WTC11 (cell line): ENCODE results near the gene BICDL2. TPM values are rescaled to one million over a fixed set of nuclear protein-coding genes. Genes with fewer than 3 reads are reported as not detected.

Experiments used
- ATAC-seq: fragments of 200-7000 bp; cut with Tn5 transposase; 2 replicates; pipeline ENCODE4 v1.10.0; 2021; ENCODE audit warnings: mild to moderate bottlenecking, moderate library complexity
- Bru-seq: library from RNA; stranded (reverse); fragments of 400-500 nt; gene quantifications from one replicate; lab custom pipeline; 2021; lab: Mats Ljungman, UMichigan
- CTCF ChIA-PET: fragments of 300-600 bp; sonication (Branson Sonifier 250); formaldehyde crosslinking; loops from one replicate; lab custom pipeline; 2021; ENCODE audit warnings: antibody characterized with exemption; lab: Charles Lee
- POLR2A ChIA-PET: fragments of 350-600 bp; sonication (Branson Sonifier 250); formaldehyde crosslinking; loops from one replicate; lab custom pipeline; 2021; ENCODE audit warnings: antibody characterized with exemption; lab: Charles Lee
- DNase-seq: peaks from one replicate; pipeline ENCODE4 v3.0.0; 2021; ENCODE audit warnings: low spot score
- H3K27ac Mint-ChIP-seq: 2 replicates; pipeline ENCODE4 v1.8.0; 2021; ENCODE audit warnings: mixed read lengths
- H3K27me3 Mint-ChIP-seq: 2 replicates; pipeline ENCODE4 v1.8.0; 2021; ENCODE audit warnings: low read depth, mild to moderate bottlenecking, moderate library complexity, mixed read lengths
- H3K36me3 Mint-ChIP-seq: 2 replicates; pipeline ENCODE4 v1.8.0; 2021; ENCODE audit warnings: mixed read lengths
- H3K4me1 Mint-ChIP-seq: 2 replicates; pipeline ENCODE4 v1.8.0; 2022; ENCODE audit warnings: mixed read lengths
- H3K4me3 Mint-ChIP-seq: 2 replicates; pipeline ENCODE4 v1.8.0; 2021; ENCODE audit warnings: mild to moderate bottlenecking, moderate library complexity, mixed read lengths
- H3K9me3 Mint-ChIP-seq: 2 replicates; pipeline ENCODE4 v1.8.0; 2021; ENCODE audit warnings: mixed read lengths
- ETV6 ChIP-seq: sonication (generic); formaldehyde crosslinking; IDR thresholded peaks from 2 replicates; pipeline ENCODE4 v1.8.1; 2022; ENCODE audit warnings: mild to moderate bottlenecking, missing genetic modification reagents
- GABPB1 ChIP-seq: sonication (generic); formaldehyde crosslinking; IDR thresholded peaks from 2 replicates; pipeline ENCODE4 v1.8.1; 2023; ENCODE audit warnings: mild to moderate bottlenecking, missing genetic modification reagents
- IRF2 ChIP-seq: sonication (generic); formaldehyde crosslinking; IDR thresholded peaks from 2 replicates; pipeline ENCODE4 v1.8.0; 2022; ENCODE audit warnings: low read depth, missing genetic modification reagents, borderline replicate concordance
- MXD4 ChIP-seq: fragments of 250-450 bp; sonication (Bioruptor Pico); IDR thresholded peaks from 2 replicates; pipeline ENCODE4 v1.8.0; 2021; ENCODE audit warnings: mild to moderate bottlenecking, moderate library complexity, borderline replicate concordance
- NFYB ChIP-seq: sonication (generic); formaldehyde crosslinking; conservative IDR thresholded peaks from 2 replicates; pipeline ENCODE4 v1.8.0; 2022; ENCODE audit warnings: low read depth, missing genetic modification reagents
- NR3C1 ChIP-seq: sonication (generic); formaldehyde crosslinking; conservative IDR thresholded peaks from 2 replicates; pipeline ENCODE4 v1.8.1; 2023; ENCODE audit warnings: low read depth, mild to moderate bottlenecking, missing genetic modification reagents
- OVOL2 ChIP-seq: fragments of 250-450 bp; sonication (Bioruptor Pico); IDR thresholded peaks from 2 replicates; pipeline ENCODE4 v1.9.0; 2021; ENCODE audit warnings: mild to moderate bottlenecking, borderline replicate concordance
- PRRX2 ChIP-seq: fragments of 250-450 bp; sonication (Bioruptor Pico); IDR thresholded peaks from 2 replicates; pipeline ENCODE4 v1.8.0; 2021; ENCODE audit warnings: mild to moderate bottlenecking
- RORB ChIP-seq: fragments of 250-450 bp; sonication (Bioruptor Pico); IDR thresholded peaks from 2 replicates; pipeline ENCODE4 v1.9.0; 2021; ENCODE audit warnings: mild to moderate bottlenecking
- SMAD4 ChIP-seq: sonication (generic); formaldehyde crosslinking; IDR thresholded peaks from 2 replicates; pipeline ENCODE4 v1.8.0; 2022; ENCODE audit warnings: mild to moderate bottlenecking, missing genetic modification reagents
- SP1 ChIP-seq: sonication (generic); formaldehyde crosslinking; conservative IDR thresholded peaks from 2 replicates; pipeline ENCODE4 v1.8.1; 2022; ENCODE audit warnings: missing genetic modification reagents
- TP53 ChIP-seq: sonication (generic); formaldehyde crosslinking; IDR thresholded peaks from 2 replicates; pipeline ENCODE4 v1.8.1; 2023; ENCODE audit warnings: mild to moderate bottlenecking, missing genetic modification reagents
- ZNF121 ChIP-seq: sonication (generic); formaldehyde crosslinking; IDR thresholded peaks from 2 replicates; pipeline ENCODE4 v1.8.0; 2023; ENCODE audit warnings: missing genetic modification reagents
- ZNF396 ChIP-seq: fragments of 250-450 bp; sonication (Bioruptor Pico); IDR thresholded peaks from 2 replicates; pipeline ENCODE4 v1.8.0; 2021; ENCODE audit warnings: mild to moderate bottlenecking, moderate library complexity, borderline replicate concordance
- long read RNA-seq, 3 experiments: library from RNA in 1 of 3; library from capped mRNA in 1 of 3; library from polyadenylated mRNA in 1 of 3; unstranded in 2 of 3; stranded (forward) in 1 of 3; transcript quantifications; one replicate each; pipeline ENCODE4 v2.0.0, GENCODE V29; 2021
- total RNA-seq: library from RNA; stranded (reverse); gene quantifications from 3 replicates; pipeline ENCODE4 v1.2.3, GENCODE V29; 2021
- TF ChIP-seq, protein P1 (sequence below): sonication (generic); formaldehyde crosslinking; IDR thresholded peaks from 2 replicates; pipeline ENCODE4 v1.8.0; 2022; ENCODE audit warnings: mild to moderate bottlenecking, missing genetic modification reagents
- TF ChIP-seq, protein P2 (sequence below): sonication (generic); formaldehyde crosslinking; conservative IDR thresholded peaks from 2 replicates; pipeline ENCODE4 v1.8.1; 2022; ENCODE audit warnings: mild to moderate bottlenecking, missing genetic modification reagents
- TF ChIP-seq, protein P3 (sequence below): sonication (generic); formaldehyde crosslinking; IDR thresholded peaks from 2 replicates; pipeline ENCODE4 v1.8.1; 2023; ENCODE audit warnings: mild to moderate bottlenecking, moderate library complexity, missing genetic modification reagents
- TF ChIP-seq, protein P4 (sequence below): fragments of 250-450 bp; sonication (Bioruptor Pico); IDR thresholded peaks from 2 replicates; pipeline ENCODE4 v1.9.0; 2021; ENCODE audit warnings: mild to moderate bottlenecking
- TF ChIP-seq, protein P5 (sequence below): sonication (generic); formaldehyde crosslinking; IDR thresholded peaks from 2 replicates; pipeline ENCODE4 v1.8.1; 2022; ENCODE audit warnings: mild to moderate bottlenecking, moderate library complexity, missing genetic modification reagents
- TF ChIP-seq, protein P6 (sequence below): sonication (generic); formaldehyde crosslinking; IDR thresholded peaks from 2 replicates; pipeline ENCODE4 v1.8.1; 2022; ENCODE audit warnings: low read depth, missing genetic modification reagents, borderline replicate concordance
- TF ChIP-seq, protein P7 (sequence below): sonication (generic); formaldehyde crosslinking; IDR thresholded peaks from 2 replicates; pipeline ENCODE4 v1.8.0; 2022; ENCODE audit warnings: mild to moderate bottlenecking, missing genetic modification reagents
- TF ChIP-seq, protein P8 (sequence below): sonication (generic); formaldehyde crosslinking; IDR thresholded peaks from 2 replicates; pipeline ENCODE4 v1.8.0; 2022; ENCODE audit warnings: mild to moderate bottlenecking, missing genetic modification reagents
- TF ChIP-seq, protein P9 (sequence below): fragments of 250-450 bp; sonication (Bioruptor Pico); IDR thresholded peaks from 2 replicates; pipeline ENCODE4 v2.1.2; 2022; ENCODE audit warnings: mild to moderate bottlenecking, moderate library complexity
- TF ChIP-seq, protein P10 (sequence below): sonication (generic); formaldehyde crosslinking; IDR thresholded peaks from 2 replicates; pipeline ENCODE4 v1.8.1; 2023; ENCODE audit warnings: mild to moderate bottlenecking, missing genetic modification reagents, moderate library complexity

Gene BICDL2, protein sequence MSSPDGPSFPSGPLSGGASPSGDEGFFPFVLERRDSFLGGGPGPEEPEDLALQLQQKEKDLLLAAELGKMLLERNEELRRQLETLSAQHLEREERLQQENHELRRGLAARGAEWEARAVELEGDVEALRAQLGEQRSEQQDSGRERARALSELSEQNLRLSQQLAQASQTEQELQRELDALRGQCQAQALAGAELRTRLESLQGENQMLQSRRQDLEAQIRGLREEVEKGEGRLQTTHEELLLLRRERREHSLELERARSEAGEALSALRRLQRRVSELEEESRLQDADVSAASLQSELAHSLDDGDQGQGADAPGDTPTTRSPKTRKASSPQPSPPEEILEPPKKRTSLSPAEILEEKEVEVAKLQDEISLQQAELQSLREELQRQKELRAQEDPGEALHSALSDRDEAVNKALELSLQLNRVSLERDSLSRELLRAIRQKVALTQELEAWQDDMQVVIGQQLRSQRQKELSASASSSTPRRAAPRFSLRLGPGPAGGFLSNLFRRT
- total RNA-seq (27.3 to 28.5 TPM (median 28.2 TPM) in 3 replicates), Bru-seq, nascent RNA (percentile 64 among the genes with signal in this experiment)
- long read RNA-seq, experiment 1, transcript BICDL2-203 (10 exons, 1,984 nt) = major isoform, 12 of 52 reads
- long read RNA-seq, experiment 1, partial matches to known transcripts = 6 of 52 reads
- long read RNA-seq, experiment 1, other reads (novel, unspliced or antisense) = 31 of 52 reads
- long read RNA-seq, experiment 2, partial matches to known transcripts = 10 of 20 reads
- long read RNA-seq, experiment 2, other reads (novel, unspliced or antisense) = 6 of 20 reads
- long read RNA-seq, experiment 3, partial matches to known transcripts = 1 of 3 reads
- long read RNA-seq, experiment 3, other reads (novel, unspliced or antisense) = 2 of 3 reads

DNA sequence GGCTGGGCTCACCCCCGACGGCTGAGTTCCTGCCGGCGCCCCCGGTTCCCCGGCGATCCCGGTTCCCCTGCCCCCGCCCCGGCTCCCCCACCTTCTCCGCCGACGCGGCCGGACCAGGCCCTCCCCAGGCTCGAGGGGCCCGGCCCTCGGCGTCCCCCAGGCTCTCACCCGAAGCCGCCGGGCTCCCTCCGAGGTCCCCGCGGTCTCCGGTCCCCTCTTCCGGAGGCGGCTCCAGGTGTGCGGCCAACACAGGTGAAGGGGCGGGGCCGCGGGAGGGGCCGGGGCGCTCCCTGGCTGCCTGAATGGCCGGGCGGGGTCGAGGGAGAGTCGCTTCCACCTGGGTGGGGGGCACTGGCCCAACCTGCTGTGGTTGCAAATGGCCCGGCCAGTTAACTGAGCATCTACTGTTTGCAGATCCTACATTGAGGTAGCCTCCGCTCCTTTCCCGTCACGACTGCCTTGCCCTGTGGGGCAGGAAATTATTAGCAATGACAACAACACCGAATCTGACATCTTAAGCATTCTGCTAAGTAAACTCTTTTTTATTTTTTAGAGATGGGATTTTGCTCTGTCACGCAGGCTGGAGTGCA is at the start of gene BICDL2:
Gene BICDL2, minus strand, starts transcription at position 219 of the 590 bp plus-strand sequence. CDS start 1,448 bp downstream, outside the sequence.
- Mint-ChIP-seq H3K4me3 (peak within 1 kb of the TSS; percentile 72), H3K27me3 (peaks cover 3% of the 10 kb centered on the region; the same call in 1 of the 2 replicates), H3K9me3 (no peaks in the 10 kb centered on the region), H3K36me3 (no peaks in the 10 kb centered on the region), H3K4me1 (peaks cover 30% of the 10 kb centered on the region), H3K27ac (no peak within 1 kb of the TSS)
- POLR2A ChIA-PET = interaction anchor here (0.7 kb wide), 1 partner anchor 9 kb away, joined by 3 read pairs; no protein-coding TSS in a partner anchor
- ATAC-seq = peak; percentile 76
- peak; percentile 91 for DNase-seq
- CTCF ChIA-PET = interaction anchor here (0.6 to 11.1 kb wide), 5 partner anchors 5 to 559 kb away, joined by 4 to 152 read pairs (median 31); partner anchors contain the start of gene TNFRSF12A
- TF ChIP-seq, protein P1, sequence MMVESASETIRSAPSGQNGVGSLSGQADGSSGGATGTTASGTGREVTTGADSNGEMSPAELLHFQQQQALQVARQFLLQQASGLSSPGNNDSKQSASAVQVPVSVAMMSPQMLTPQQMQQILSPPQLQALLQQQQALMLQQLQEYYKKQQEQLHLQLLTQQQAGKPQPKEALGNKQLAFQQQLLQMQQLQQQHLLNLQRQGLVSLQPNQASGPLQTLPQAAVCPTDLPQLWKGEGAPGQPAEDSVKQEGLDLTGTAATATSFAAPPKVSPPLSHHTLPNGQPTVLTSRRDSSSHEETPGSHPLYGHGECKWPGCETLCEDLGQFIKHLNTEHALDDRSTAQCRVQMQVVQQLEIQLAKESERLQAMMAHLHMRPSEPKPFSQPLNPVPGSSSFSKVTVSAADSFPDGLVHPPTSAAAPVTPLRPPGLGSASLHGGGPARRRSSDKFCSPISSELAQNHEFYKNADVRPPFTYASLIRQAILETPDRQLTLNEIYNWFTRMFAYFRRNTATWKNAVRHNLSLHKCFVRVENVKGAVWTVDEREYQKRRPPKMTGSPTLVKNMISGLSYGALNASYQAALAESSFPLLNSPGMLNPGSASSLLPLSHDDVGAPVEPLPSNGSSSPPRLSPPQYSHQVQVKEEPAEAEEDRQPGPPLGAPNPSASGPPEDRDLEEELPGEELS (CRISPR knock-in tag) = 0 out of 2 replicates have a peak, but pooled peaks have one; percentile 15
- TF ChIP-seq NR3C1 (CRISPR knock-in tag) (no peak), RORB (CRISPR knock-in tag) (no peak), TP53 (no peak), SMAD4 (CRISPR knock-in tag) (no peak), IRF2 (CRISPR knock-in tag) (no peak), SP1 (CRISPR knock-in tag) (peak; percentile 68; the same call in 1 of the 2 replicates), MXD4 (CRISPR knock-in tag) (no peak), ZNF396 (CRISPR knock-in tag) (no peak), ZNF121 (CRISPR knock-in tag) (peak; percentile 71; the same call in 1 of the 2 replicates), GABPB1 (CRISPR knock-in tag) (no peak), PRRX2 (no peak), NFYB (CRISPR knock-in tag) (no peak), OVOL2 (CRISPR knock-in tag) (no peak), ETV6 (CRISPR knock-in tag) (no peak)
- TF ChIP-seq, protein P2, sequence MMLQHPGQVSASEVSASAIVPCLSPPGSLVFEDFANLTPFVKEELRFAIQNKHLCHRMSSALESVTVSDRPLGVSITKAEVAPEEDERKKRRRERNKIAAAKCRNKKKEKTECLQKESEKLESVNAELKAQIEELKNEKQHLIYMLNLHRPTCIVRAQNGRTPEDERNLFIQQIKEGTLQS (CRISPR knock-in tag) = no peak
- TF ChIP-seq, protein P3, sequence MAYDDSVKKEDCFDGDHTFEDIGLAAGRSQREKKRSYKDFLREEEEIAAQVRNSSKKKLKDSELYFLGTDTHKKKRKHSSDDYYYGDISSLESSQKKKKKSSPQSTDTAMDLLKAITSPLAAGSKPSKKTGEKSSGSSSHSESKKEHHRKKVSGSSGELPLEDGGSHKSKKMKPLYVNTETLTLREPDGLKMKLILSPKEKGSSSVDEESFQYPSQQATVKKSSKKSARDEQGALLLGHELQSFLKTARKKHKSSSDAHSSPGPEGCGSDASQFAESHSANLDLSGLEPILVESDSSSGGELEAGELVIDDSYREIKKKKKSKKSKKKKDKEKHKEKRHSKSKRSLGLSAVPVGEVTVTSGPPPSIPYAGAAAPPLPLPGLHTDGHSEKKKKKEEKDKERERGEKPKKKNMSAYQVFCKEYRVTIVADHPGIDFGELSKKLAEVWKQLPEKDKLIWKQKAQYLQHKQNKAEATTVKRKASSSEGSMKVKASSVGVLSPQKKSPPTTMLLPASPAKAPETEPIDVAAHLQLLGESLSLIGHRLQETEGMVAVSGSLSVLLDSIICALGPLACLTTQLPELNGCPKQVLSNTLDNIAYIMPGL (CRISPR knock-in tag) = 0 out of 2 replicates have a peak, but pooled peaks have one; percentile 15
- TF ChIP-seq, protein P4, sequence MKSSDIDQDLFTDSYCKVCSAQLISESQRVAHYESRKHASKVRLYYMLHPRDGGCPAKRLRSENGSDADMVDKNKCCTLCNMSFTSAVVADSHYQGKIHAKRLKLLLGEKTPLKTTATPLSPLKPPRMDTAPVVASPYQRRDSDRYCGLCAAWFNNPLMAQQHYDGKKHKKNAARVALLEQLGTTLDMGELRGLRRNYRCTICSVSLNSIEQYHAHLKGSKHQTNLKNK (CRISPR knock-in tag) = no peak
- TF ChIP-seq, protein P5, sequence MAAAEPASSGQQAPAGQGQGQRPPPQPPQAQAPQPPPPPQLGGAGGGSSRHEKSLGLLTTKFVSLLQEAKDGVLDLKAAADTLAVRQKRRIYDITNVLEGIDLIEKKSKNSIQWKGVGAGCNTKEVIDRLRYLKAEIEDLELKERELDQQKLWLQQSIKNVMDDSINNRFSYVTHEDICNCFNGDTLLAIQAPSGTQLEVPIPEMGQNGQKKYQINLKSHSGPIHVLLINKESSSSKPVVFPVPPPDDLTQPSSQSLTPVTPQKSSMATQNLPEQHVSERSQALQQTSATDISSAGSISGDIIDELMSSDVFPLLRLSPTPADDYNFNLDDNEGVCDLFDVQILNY = 0 out of 2 replicates have a peak, but pooled peaks have one; percentile 41
- TF ChIP-seq, protein P6, sequence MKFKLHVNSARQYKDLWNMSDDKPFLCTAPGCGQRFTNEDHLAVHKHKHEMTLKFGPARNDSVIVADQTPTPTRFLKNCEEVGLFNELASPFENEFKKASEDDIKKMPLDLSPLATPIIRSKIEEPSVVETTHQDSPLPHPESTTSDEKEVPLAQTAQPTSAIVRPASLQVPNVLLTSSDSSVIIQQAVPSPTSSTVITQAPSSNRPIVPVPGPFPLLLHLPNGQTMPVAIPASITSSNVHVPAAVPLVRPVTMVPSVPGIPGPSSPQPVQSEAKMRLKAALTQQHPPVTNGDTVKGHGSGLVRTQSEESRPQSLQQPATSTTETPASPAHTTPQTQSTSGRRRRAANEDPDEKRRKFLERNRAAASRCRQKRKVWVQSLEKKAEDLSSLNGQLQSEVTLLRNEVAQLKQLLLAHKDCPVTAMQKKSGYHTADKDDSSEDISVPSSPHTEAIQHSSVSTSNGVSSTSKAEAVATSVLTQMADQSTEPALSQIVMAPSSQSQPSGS (CRISPR knock-in tag) = no peak
- TF ChIP-seq, protein P7, sequence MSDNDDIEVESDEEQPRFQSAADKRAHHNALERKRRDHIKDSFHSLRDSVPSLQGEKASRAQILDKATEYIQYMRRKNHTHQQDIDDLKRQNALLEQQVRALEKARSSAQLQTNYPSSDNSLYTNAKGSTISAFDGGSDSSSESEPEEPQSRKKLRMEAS (CRISPR knock-in tag) = no peak
- TF ChIP-seq, protein P8, sequence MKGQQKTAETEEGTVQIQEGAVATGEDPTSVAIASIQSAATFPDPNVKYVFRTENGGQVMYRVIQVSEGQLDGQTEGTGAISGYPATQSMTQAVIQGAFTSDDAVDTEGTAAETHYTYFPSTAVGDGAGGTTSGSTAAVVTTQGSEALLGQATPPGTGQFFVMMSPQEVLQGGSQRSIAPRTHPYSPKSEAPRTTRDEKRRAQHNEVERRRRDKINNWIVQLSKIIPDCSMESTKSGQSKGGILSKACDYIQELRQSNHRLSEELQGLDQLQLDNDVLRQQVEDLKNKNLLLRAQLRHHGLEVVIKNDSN = no peak
- TF ChIP-seq, protein P9, sequence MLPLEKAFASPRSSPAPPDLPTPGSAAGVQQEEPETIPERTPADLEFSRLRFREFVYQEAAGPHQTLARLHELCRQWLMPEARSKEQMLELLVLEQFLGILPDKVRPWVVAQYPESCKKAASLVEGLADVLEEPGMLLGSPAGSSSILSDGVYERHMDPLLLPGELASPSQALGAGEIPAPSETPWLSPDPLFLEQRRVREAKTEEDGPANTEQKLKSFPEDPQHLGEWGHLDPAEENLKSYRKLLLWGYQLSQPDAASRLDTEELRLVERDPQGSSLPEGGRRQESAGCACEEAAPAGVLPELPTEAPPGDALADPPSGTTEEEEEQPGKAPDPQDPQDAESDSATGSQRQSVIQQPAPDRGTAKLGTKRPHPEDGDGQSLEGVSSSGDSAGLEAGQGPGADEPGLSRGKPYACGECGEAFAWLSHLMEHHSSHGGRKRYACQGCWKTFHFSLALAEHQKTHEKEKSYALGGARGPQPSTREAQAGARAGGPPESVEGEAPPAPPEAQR (CRISPR knock-in tag) = no peak
- TF ChIP-seq, protein P10, sequence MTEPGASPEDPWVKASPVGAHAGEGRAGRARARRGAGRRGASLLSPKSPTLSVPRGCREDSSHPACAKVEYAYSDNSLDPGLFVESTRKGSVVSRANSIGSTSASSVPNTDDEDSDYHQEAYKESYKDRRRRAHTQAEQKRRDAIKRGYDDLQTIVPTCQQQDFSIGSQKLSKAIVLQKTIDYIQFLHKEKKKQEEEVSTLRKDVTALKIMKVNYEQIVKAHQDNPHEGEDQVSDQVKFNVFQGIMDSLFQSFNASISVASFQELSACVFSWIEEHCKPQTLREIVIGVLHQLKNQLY (CRISPR knock-in tag) = no peak
